GM23338 (cell line): ENCODE data around the gene GLB1L. TPM values are rescaled to one million over a fixed set of nuclear protein-coding genes. Genes with fewer than 3 reads are reported as not detected.
A peak's percentile ranks its signal among the peaks of the same experiment; 100 is the strongest.

Experiments used
- ATAC-seq: fragments of 200-7000 bp; cut with Tn5 transposase; 3 replicates; pipeline ENCODE4 v1.9.1; 2020
- DNase-seq: peaks from one replicate; pipeline ENCODE4 v3.0.0-alpha.2; 2015; ENCODE audit warnings: low spot score
- H2AFZ ChIP-seq: fragments of 200-600 bp; sonication (generic); 2 replicates; pipeline ENCODE4 v1.8.0; 2016; ENCODE audit warnings: antibody characterized with exemption, mild to moderate bottlenecking, moderate library complexity
- H3F3A ChIP-seq: fragments of 200-600 bp; sonication (generic); replicated peaks from 2 replicates; pipeline ENCODE4 v1.8.0; 2017; ENCODE audit warnings: antibody characterized with exemption, mixed run types, low read depth
- H3K27ac ChIP-seq: fragments of 200-600 bp; sonication (generic); 2 replicates; pipeline ENCODE4 v1.6.1; 2016; ENCODE audit warnings: low read depth
- H3K27me3 ChIP-seq: fragments of 200-600 bp; sonication (generic); 2 replicates; pipeline ENCODE4 v1.8.0; 2016; ENCODE audit warnings: mild to moderate bottlenecking, mixed run types, moderate library complexity; ENCODE audit not compliant: insufficient read depth
- H3K36me3 ChIP-seq: fragments of 200-600 bp; sonication (generic); 2 replicates; pipeline ENCODE4 v1.8.0; 2016; ENCODE audit warnings: mild to moderate bottlenecking; ENCODE audit not compliant: insufficient read depth
- H3K4me1 ChIP-seq: fragments of 200-600 bp; sonication (generic); 2 replicates; pipeline ENCODE4 v1.8.0; 2016; ENCODE audit warnings: mild to moderate bottlenecking, moderate library complexity; ENCODE audit not compliant: insufficient read depth
- H3K4me2 ChIP-seq: fragments of 200-600 bp; sonication (generic); 2 replicates; pipeline ENCODE4 v1.7.1; 2017; ENCODE audit warnings: mixed run types
- H3K4me3 ChIP-seq: fragments of 200-600 bp; sonication (generic); 2 replicates; pipeline ENCODE4 v1.6.1; 2016; ENCODE audit warnings: mixed run types
- H3K79me2 ChIP-seq: fragments of 200-600 bp; sonication (generic); replicated peaks from 2 replicates; pipeline ENCODE4 v1.8.0; 2017; ENCODE audit warnings: mild to moderate bottlenecking; ENCODE audit not compliant: insufficient read depth
- H3K9me2 ChIP-seq: fragments of 200-600 bp; sonication (generic); 2 replicates; pipeline ENCODE4 v1.8.0; 2017; ENCODE audit not compliant: insufficient read depth
- H4K20me1 ChIP-seq: fragments of 200-600 bp; sonication (generic); replicated peaks from 2 replicates; pipeline ENCODE4 v1.8.0; 2017; ENCODE audit warnings: mild to moderate bottlenecking; ENCODE audit not compliant: insufficient read depth
- H3K27ac Mint-ChIP-seq: 2 replicates; pipeline ENCODE4 v1.8.0; 2020; ENCODE audit warnings: inconsistent platforms, mild to moderate bottlenecking, moderate library complexity, mixed read lengths
- H3K27me3 Mint-ChIP-seq: 3 replicates; pipeline ENCODE4 v1.8.0; 2022; ENCODE audit warnings: low read depth, mild to moderate bottlenecking, moderate library complexity, mixed read lengths, inconsistent platforms; ENCODE audit not compliant: insufficient read depth, poor library complexity
- H3K36me3 Mint-ChIP-seq: 3 replicates; pipeline ENCODE4 v1.8.0; 2021; ENCODE audit warnings: low read depth, mild to moderate bottlenecking, inconsistent platforms, moderate library complexity, mixed read lengths
- H3K4me1 Mint-ChIP-seq: 3 replicates; pipeline ENCODE4 v1.8.0; 2020; ENCODE audit warnings: mild to moderate bottlenecking, inconsistent platforms, mixed read lengths
- H3K4me3 Mint-ChIP-seq: 3 replicates; pipeline ENCODE4 v1.8.0; 2021; ENCODE audit warnings: moderate library complexity, mild to moderate bottlenecking, inconsistent platforms, mixed read lengths
- H3K9me3 Mint-ChIP-seq: 3 replicates; pipeline ENCODE4 v1.8.0; 2020; ENCODE audit warnings: moderate library complexity, mild to moderate bottlenecking, inconsistent platforms, mixed read lengths
- CREB1 ChIP-seq: fragments of 250-450 bp; sonication (Bioruptor Pico); IDR thresholded peaks from 2 replicates; pipeline ENCODE4 v1.5.0; 2020; ENCODE audit warnings: low read depth, mild to moderate bottlenecking, moderate library complexity
- EZH2 ChIP-seq: fragments of 200-600 bp; sonication (generic); IDR thresholded peaks from one replicate; pipeline ENCODE4 v1.8.0; 2017; ENCODE audit warnings: antibody characterized with exemption, mild to moderate bottlenecking, low read depth; ENCODE audit not compliant: unreplicated experiment
- EZH2phosphoT487 ChIP-seq: fragments of 200-600 bp; sonication (generic); IDR thresholded peaks from one replicate; pipeline ENCODE4 v1.8.1; 2018; ENCODE audit warnings: antibody characterized with exemption; ENCODE audit not compliant: unreplicated experiment
- JUNB ChIP-seq: IDR thresholded peaks from one replicate; pipeline ENCODE4 v1.6.1; 2016; ENCODE audit warnings: antibody characterized with exemption; ENCODE audit not compliant: unreplicated experiment
- NANOG ChIP-seq: IDR thresholded peaks from 2 replicates; pipeline ENCODE4 v1.6.1; 2016; ENCODE audit warnings: antibody characterized with exemption, borderline replicate concordance
- REST ChIP-seq: IDR thresholded peaks from one replicate; pipeline ENCODE4 v1.6.1; 2018; ENCODE audit warnings: antibody characterized with exemption; ENCODE audit not compliant: unreplicated experiment
- STAT1 ChIP-seq: IDR thresholded peaks from one replicate; pipeline ENCODE4 v1.6.1; 2016; ENCODE audit warnings: antibody characterized with exemption; ENCODE audit not compliant: unreplicated experiment
- ZNF331 ChIP-seq: fragments of 250-450 bp; sonication (Bioruptor Pico); IDR thresholded peaks from 2 replicates; pipeline ENCODE4 v1.5.0; 2020; ENCODE audit warnings: low read depth, mild to moderate bottlenecking, moderate library complexity
- polyA plus RNA-seq: library from polyadenylated mRNA; unstranded; fragments of >200 nt; fragmentation: Nextera tagmentation; extraction: Ambion mirVana; gene quantifications from 2 replicates; pipeline ENCODE4 v1.2.1, GENCODE V29; 2016
- total RNA-seq: library from RNA; depleted of rRNA; stranded (reverse); fragments of >200 nt; shearing (Covaris generic); gene quantifications from 2 replicates; pipeline ENCODE4 v1.2.3, GENCODE V29; 2014
- TF ChIP-seq, protein P1 (sequence below): fragments of 250-450 bp; sonication (Bioruptor Pico); IDR thresholded peaks from 2 replicates; pipeline ENCODE4 v1.5.0; 2020; ENCODE audit warnings: mild to moderate bottlenecking, moderate library complexity
- TF ChIP-seq, protein P2 (sequence below), 2 experiments: fragments of 200-600 bp in 1 of 2; sonication (generic) in 1 of 2; conservative IDR thresholded peaks; 2 replicates each; pipeline versions ENCODE4 v1.5.1 to v1.6.1; 2016 to 2017; ENCODE audit warnings: antibody characterized with exemption in 2 of 2, low read depth in 2 of 2, mild to moderate bottlenecking in 2 of 2, moderate library complexity in 1 of 2

The GLB1L gene
- total and polyA plus RNA-seq, 2 experiments from 2014 or later: 1.7 to 5.4 TPM

DNA sequence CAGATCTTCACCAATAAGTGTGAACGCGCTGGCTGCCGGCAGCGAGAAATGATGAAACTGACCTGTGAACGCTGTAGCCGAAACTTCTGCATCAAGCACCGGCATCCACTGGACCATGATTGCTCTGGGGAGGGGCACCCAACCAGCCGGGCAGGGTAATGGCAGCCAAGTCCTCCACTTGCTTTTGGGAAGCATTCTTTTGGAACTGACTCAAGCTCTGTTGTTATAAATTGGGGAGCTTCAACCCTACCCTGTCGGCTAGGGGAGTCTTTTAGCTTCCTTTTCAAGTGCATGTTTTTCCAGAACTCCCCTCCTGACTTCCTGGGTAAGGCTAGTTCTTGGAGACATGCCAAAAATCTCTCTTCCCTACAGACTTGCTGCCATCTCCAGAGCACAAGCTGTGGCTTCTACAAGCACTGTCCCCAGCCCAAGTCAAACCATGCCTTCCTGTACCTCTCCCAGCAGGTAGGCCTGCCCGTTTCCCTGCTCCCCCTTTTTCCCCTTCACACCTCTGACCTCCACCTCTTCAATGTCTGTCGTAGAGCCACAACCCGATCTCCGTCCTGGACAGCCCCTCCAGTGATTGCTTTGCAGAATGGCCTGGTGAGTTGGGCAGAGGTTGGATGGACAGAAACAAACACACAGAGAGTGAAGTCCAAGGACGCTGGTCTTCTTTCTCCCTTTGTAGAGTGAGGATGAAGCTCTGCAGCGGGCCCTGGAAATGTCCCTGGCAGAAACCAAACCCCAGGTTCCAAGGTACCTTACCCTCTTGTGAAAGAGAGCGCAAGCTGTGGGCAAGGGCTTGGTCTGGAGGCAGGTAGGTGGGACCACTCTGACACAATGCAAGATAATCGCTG lies 37.1 kb downstream of the GLB1L start:
- Histone ChIP-seq H3F3A (peaks cover 15% of the 10 kb centered on the region; the same call in 1 of the 2 replicates), H2AFZ (no peak overlapping the region), H3K9me2 (no peaks in the 10 kb centered on the region), H3K4me3 (peak overlapping the region; percentile 84; the same call in 1 of the 2 replicates), H3K27me3 (no peaks in the 10 kb centered on the region), H3K27ac (no peak overlapping the region; the same call in 1 of the 2 replicates), H4K20me1 (no peaks in the 10 kb centered on the region; the same call in 1 of the 2 replicates), H3K4me1 (peaks cover 15% of the 10 kb centered on the region), H3K4me2 (peak overlapping the region; percentile 96; the same call in 1 of the 2 replicates), H3K36me3 (no peaks in the 10 kb centered on the region; the same call in 1 of the 2 replicates), H3K79me2 (no peaks in the 10 kb centered on the region)
- DNase-seq: no peak
- no peak for ATAC-seq
- TF ChIP-seq ZNF331 (CRISPR knock-in tag) (no peak), STAT1 (no peak), REST (no peak), CREB1 (no peak), JUNB (no peak), EZH2 (no peak), EZH2phosphoT487 (no peak), NANOG (no peak)
- TF ChIP-seq, protein P1, sequence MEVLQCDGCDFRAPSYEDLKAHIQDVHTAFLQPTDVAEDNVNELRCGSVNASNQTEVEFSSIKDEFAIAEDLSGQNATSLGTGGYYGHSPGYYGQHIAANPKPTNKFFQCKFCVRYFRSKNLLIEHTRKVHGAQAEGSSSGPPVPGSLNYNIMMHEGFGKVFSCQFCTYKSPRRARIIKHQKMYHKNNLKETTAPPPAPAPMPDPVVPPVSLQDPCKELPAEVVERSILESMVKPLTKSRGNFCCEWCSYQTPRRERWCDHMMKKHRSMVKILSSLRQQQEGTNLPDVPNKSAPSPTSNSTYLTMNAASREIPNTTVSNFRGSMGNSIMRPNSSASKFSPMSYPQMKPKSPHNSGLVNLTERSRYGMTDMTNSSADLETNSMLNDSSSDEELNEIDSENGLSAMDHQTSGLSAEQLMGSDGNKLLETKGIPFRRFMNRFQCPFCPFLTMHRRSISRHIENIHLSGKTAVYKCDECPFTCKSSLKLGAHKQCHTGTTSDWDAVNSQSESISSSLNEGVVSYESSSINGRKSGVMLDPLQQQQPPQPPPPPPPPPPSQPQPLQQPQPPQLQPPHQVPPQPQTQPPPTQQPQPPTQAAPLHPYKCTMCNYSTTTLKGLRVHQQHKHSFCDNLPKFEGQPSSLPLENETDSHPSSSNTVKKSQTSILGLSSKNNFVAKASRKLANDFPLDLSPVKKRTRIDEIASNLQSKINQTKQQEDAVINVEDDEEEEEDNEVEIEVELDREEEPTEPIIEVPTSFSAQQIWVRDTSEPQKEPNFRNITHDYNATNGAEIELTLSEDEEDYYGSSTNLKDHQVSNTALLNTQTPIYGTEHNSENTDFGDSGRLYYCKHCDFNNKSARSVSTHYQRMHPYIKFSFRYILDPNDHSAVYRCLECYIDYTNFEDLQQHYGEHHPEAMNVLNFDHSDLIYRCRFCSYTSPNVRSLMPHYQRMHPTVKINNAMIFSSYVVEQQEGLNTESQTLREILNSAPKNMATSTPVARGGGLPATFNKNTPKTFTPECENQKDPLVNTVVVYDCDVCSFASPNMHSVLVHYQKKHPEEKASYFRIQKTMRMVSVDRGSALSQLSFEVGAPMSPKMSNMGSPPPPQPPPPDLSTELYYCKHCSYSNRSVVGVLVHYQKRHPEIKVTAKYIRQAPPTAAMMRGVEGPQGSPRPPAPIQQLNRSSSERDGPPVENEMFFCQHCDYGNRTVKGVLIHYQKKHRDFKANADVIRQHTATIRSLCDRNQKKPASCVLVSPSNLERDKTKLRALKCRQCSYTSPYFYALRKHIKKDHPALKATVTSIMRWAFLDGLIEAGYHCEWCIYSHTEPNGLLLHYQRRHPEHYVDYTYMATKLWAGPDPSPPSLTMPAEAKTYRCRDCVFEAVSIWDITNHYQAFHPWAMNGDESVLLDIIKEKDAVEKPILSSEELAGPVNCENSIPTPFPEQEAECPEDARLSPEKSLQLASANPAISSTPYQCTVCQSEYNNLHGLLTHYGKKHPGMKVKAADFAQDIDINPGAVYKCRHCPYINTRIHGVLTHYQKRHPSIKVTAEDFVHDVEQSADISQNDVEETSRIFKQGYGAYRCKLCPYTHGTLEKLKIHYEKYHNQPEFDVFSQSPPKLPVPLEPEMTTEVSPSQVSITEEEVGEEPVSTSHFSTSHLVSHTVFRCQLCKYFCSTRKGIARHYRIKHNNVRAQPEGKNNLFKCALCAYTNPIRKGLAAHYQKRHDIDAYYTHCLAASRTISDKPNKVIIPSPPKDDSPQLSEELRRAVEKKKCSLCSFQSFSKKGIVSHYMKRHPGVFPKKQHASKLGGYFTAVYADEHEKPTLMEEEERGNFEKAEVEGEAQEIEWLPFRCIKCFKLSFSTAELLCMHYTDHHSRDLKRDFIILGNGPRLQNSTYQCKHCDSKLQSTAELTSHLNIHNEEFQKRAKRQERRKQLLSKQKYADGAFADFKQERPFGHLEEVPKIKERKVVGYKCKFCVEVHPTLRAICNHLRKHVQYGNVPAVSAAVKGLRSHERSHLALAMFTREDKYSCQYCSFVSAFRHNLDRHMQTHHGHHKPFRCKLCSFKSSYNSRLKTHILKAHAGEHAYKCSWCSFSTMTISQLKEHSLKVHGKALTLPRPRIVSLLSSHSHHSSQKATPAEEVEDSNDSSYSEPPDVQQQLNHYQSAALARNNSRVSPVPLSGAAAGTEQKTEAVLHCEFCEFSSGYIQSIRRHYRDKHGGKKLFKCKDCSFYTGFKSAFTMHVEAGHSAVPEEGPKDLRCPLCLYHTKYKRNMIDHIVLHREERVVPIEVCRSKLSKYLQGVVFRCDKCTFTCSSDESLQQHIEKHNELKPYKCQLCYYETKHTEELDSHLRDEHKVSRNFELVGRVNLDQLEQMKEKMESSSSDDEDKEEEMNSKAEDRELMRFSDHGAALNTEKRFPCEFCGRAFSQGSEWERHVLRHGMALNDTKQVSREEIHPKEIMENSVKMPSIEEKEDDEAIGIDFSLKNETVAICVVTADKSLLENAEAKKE (CRISPR knock-in tag): no peak
- TF ChIP-seq, protein P2, sequence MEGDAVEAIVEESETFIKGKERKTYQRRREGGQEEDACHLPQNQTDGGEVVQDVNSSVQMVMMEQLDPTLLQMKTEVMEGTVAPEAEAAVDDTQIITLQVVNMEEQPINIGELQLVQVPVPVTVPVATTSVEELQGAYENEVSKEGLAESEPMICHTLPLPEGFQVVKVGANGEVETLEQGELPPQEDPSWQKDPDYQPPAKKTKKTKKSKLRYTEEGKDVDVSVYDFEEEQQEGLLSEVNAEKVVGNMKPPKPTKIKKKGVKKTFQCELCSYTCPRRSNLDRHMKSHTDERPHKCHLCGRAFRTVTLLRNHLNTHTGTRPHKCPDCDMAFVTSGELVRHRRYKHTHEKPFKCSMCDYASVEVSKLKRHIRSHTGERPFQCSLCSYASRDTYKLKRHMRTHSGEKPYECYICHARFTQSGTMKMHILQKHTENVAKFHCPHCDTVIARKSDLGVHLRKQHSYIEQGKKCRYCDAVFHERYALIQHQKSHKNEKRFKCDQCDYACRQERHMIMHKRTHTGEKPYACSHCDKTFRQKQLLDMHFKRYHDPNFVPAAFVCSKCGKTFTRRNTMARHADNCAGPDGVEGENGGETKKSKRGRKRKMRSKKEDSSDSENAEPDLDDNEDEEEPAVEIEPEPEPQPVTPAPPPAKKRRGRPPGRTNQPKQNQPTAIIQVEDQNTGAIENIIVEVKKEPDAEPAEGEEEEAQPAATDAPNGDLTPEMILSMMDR (conservative IDR thresholded peaks at IDR 0.05; ENCODE audit: low read depth in 2 of 2): no peak
- Mint-ChIP-seq H3K4me1 (peaks cover 13% of the 10 kb centered on the region; the same call in 2 of the 3 replicates), H3K36me3 (peaks cover 40% of the 10 kb centered on the region), H3K27ac (no peak overlapping the region), H3K4me3 (peak overlapping the region; percentile 88), H3K9me3 (peaks cover 2% of the 10 kb centered on the region; the same call in 1 of the 3 replicates), H3K27me3 (peaks cover 13% of the 10 kb centered on the region)
